NCI-H1694 (cell line): ENCODE data around the gene HSD17B12.

Experiments used
- DNase-seq: peaks from one replicate; lab custom pipeline; 2025; lab: John Stamatoyannopoulos, UW

The HSD17B12 gene

GRCh38 chr11:43806976-43807375 lies 126.4 kb downstream of the HSD17B12 start:
- no peak for DNase-seq

GRCh38 chr11:43810929-43811596 lies 130.5 kb downstream of the HSD17B12 start:
- DNase-seq: no peak

DNA sequence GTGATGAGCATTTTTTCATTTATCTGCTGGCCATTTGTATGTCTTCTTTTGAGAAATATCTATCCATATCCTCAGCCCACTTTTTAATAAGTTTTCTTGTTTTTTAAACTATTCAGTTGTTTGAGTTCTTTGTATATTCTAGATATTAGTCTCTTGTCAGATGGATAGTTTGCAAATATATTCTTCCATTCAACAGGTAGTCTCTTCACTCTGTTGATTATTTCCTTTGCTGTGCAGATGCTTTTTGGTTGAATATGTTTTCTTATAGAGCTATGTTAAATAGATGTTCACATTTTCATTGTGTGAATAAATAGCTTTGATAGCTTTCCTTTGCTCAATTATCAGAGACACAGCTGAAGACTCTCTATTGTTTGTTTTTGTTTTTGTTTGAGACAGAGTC lies 131.9 kb downstream of the HSD17B12 start:
- DNase-seq: no peak

- no peak for DNase-seq
These were observed 137.7 kb downstream of the HSD17B12 start for GRCh38 chr11:43818220-43818619.

DNA sequence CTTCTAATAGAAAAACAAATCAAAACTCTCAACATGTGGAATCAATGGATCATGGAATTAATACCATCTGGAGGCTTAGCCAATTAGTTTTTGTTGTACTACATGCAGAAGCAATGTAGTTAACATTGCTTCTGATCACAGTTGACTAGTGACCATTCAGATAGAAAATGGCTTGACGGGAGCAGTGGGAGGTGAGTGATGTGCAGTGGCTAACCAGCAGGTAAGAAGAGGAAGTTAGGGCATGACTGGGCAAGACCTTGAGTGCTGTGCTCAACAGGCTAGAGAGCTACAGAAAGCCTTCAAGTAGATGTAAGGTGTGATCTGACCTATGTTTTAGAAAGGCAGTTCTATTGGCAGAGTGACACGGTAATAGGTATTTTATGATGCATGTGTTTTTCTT lies 139.4 kb downstream of the HSD17B12 start:
- no peak for DNase-seq

DNA sequence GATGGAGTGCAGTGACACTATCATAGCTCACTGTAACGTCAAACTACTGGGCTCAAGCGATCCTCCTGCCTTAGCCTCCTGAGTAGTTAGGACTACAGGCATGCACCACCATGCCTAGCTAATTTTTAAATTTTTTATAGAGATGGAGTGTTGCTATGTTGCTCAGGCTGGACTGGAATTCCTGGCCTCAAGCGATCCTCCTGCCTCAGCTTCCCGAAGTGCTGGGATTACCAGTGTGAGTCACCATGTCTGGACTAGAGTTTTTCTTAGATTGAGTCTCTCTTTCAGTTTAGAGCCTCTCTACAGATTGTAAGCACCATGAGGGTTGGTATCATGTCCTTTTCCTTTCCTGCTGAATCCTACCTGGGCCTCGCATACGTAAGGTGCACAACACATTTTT lies 142.8 kb downstream of the HSD17B12 start:
- DNase-seq: no peak

GRCh38 chr11:43823851-43824250 lies 143.3 kb downstream of the HSD17B12 start:
- no peak for DNase-seq

DNA sequence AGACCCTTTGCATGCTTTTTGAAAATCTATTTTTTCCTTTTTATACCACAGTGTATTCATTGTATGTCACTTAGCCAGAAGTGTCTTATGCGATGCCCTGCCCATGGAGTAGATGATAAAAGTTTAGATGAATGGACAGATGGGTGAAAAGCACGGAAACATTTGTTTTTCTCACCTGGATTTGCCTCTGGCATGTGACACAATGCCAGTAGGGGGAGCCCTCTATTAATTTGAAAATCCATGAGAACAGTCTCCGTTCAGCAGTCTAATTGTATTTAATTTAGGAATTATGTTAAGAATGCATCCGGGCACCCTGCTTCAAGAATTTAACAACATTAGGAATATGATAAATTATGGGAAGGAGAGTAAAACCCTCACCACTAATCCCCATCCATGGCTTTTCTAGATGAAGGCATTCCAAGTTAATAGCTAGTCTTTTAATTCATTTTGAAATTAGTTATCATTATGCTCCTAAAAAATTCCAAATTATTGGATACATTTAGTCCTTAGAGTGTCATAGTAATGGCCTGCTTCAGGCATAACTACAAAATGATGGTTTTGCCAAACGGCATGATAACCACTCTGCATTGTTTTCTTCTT lies 144.8 kb downstream of the HSD17B12 start:
- DNase-seq: peak; percentile 34

GRCh38 chr11:43830928-43831440 lies 150.4 kb downstream of the HSD17B12 start:
- DNase-seq: no peak

GRCh38 chr11:43832536-43832935 lies 152.0 kb downstream of the HSD17B12 start:
- DNase-seq: no peak

DNA sequence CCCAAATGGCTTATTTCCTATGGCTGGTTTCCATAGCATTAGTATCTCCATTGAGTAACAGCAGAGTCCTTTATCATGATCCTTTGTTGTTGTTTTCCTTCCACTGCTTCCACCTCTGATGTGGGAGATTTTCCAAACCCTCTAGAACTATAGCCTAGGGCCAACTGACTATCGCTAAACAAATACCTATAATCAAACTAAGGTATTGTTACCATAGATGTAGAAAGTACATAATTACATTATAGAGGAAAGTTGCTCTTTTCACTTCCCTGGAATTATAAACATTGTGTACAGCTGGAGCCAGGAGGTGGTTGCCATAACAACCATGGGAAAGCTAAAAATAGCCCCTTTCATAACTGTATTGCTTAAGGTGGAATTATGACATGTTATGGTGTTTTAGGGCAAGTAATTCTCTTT lies 153.1 kb downstream of the HSD17B12 start:
- peak; percentile 13 for DNase-seq

GRCh38 chr11:43834286-43834685 lies 153.7 kb downstream of the HSD17B12 start:
- no peak for DNase-seq

DNA sequence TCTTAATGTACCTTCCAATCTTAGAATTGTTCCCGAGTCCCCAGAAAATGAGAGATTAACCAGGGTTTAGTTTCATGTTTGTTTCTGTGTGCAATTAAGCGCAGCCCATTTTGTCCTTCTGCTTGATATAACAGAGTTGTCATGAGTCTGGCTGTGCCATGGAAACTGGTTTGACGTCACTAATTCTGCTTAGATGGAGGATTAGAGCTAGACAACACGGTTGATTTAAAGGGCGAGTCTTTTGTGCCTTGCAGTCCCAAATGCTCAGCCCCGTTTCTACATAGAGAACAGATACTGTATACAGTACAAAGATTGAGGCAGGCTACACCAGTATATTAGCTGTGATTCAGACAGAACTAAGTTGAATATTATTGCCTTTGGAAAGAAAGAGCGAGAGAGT lies 154.6 kb downstream of the HSD17B12 start:
- no peak for DNase-seq

GRCh38 chr11:43837879-43838278 lies 157.3 kb downstream of the HSD17B12 start:
- DNase-seq: no peak

GRCh38 chr11:43842021-43842420 lies 161.5 kb downstream of the HSD17B12 start:
- DNase-seq: no peak

DNA sequence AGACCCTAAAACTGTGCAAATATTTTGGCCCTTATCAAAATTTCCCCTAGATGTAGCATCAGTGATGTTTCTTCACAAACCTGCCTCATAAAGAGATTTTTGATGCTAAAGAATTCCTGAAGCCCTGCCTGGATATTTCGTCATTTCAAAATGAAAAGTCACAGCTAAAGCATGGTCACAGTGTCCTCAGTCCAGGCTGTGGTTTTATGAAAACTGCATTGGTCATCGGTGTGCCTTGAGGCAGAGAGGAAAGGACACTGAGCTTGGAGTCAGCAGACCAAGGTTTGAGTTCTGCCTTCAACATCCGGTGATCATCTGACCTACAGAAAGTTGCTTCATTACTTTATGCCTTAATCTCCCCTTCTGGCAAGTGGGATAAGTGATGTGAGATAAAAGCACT lies 165.3 kb downstream of the HSD17B12 start:
- no peak for DNase-seq

- peak; percentile 58 for DNase-seq
These were observed 171.6 kb downstream of the HSD17B12 start for GRCh38 chr11:43852057-43852636.

DNA sequence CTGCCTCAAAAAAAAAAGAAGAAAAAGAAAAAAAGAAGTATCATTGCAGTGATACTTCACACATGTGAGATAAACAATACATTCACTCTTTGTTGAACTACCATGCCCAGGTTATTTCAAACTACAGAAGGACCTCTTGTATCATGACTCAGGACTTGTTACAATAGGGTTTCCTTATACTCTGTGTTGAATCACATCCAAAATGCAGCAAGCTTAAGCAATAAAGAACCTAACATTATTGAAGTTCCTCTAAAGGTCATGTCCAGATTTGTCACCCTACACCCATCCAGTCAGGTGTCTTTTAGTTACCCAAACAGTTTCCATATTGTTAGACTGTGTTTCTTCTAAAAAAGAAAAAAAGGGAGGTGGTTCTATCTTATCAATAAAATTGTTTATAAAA lies 173.2 kb downstream of the HSD17B12 start:
- no peak for DNase-seq

DNA sequence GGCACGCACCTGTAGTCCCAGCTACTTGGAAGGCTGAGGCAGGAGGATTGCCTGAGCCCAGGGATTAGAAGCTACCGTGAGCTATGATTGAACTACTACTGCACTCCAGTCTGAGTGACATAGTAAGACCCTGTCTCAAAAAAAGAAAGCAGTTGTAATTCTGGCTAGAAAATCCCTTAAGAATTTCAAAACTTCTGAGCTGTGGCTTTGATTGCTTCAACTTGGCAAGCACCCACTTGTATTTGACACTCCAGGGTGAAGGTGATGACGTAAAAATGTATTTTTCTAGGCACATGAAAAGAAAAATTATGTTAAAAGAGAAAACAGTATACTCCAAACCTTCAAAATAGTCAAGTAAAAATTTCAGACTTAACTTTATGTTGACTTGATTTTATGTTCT lies 176.5 kb downstream of the HSD17B12 start:
- DNase-seq: no peak

GRCh38 chr11:43861141-43861540 lies 180.6 kb downstream of the HSD17B12 start:
- DNase-seq: no peak

DNA sequence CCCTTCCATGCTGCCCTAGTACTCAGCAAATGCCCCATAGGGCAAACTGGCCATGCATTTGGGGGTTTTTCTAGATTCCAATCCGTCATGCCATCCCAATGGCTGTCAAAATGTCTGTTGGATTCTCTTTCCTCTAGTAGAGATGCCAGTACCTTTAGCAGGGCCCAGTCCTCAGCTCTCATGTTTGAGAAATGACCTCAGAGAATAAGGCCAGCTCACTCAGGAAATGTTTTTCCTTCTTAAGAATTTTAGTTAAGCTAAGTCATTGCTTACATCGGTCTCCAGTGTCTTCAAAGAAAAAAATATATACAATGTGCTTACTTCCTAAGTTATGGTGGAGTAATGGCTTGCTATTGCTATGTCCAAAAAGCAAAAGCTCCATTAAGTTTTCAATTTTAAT lies 186.0 kb downstream of the HSD17B12 start:
- no peak for DNase-seq

- DNase-seq: no peak
These were observed 186.4 kb downstream of the HSD17B12 start for GRCh38 chr11:43866969-43867368.

DNA sequence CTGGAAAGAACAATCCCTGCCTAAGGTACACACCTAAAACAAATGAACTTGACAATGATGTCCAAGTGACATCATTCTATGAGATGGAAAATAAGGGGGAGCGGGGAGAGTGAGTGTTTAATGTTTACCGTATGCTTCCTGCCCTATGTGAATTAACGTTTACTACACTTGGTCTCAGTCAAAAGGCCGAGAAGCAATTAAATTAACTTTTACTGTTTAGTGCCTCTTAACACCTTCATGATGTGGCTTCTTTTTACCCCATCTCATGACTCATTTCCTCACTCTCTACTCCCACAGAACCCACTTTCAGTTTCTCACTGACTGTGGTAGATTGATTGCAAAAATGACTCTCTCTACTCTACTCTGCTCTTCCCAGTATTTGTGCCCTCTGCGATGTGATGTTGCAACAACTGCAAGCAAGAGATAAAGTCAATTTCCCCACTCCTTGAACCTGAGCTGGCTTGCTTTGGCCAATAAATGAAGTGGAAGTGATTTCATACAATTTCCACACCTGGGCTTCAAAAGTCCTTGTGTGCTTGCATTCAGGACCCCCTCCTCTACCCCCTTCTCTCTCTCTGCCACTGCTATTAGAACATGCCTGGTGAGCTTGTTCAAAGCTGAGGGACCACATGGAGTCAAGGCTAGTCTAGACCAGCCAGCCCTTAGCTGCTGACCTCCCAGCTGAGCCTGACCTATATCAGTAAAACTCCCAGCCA lies 188.5 kb downstream of the HSD17B12 start:
- no peak for DNase-seq
